Testis (tissue), 3 donors: ENCODE data around the gene CSHL1. TPM values are rescaled to one million over a fixed set of nuclear protein-coding genes. Genes with fewer than 3 reads are reported as not detected.
A peak's percentile ranks its signal among the peaks of the same experiment; 100 is the strongest.
"Not testable (repeated sequence)": the region's sequence is repeated elsewhere in the genome, so short reads cannot be mapped to it uniquely, and the experiment has no call there.

Source experiments
- DNase-seq: peaks from one replicate; pipeline ENCODE4 v3.0.0-alpha.2; 2019
- H3K27ac ChIP-seq, 2 donors: fragments of 200-600 bp; sonication (generic); one replicate each; pipeline ENCODE4 v1.5.1; 2019
- H3K27me3 ChIP-seq: fragments of 200-600 bp; sonication (generic); one replicate; pipeline ENCODE4 v1.5.1; 2019
- H3K36me3 ChIP-seq: fragments of 200-600 bp; sonication (generic); one replicate; pipeline ENCODE4 v1.5.1; 2017; ENCODE audit warnings: low read depth; ENCODE audit errors: missing control alignments
- H3K4me1 ChIP-seq: fragments of 200-600 bp; sonication (generic); one replicate; pipeline ENCODE4 v1.5.1; 2019
- H3K4me3 ChIP-seq, 2 donors: fragments of 200-600 bp; sonication (generic); one replicate each; pipeline ENCODE4 v1.5.1; 2017 to 2019
- H3K9me3 ChIP-seq: fragments of 200-600 bp; sonication (generic); one replicate; pipeline ENCODE4 v1.5.1; 2017
- POLR2A ChIP-seq: fragments of 450-650 bp; IDR thresholded peaks from one replicate; pipeline ENCODE4 v1.6.1; 2017; ENCODE audit warnings: antibody characterized with exemption, mild to moderate bottlenecking, moderate library complexity
- WGBS, 2 donors: methylation state at CpG; one replicate each; pipeline ENCODE4 v1.1.5; 2018; 5-methylcytosine and 5-hydroxymethylcytosine counted together
- intact Hi-C: fragments of 100-400 bp; cut with DNase I; formaldehyde crosslinking; loops from one replicate; pipeline ENCODE4 v1.15.1; 2023; ENCODE audit warnings: low total_unique reads
- polyA plus RNA-seq: library from polyadenylated mRNA; stranded (reverse); fragments of 350-450 nt; fragmentation: Illumina TruSeq; extraction: RNeasy Lipid Tissue Mini Kit (QIAGEN cat#74804); gene quantifications from one replicate; pipeline ENCODE4 v1.2.3, GENCODE V29; 2014; ENCODE audit warnings: low read depth, low replicate concordance; ENCODE audit not compliant: insufficient read depth
- total RNA-seq, 2 donors: library from RNA; depleted of rRNA; stranded (reverse); fragments of >200 nt; gene quantifications; one replicate each; pipeline ENCODE4 v1.2.3, GENCODE V29; 2016
- TF ChIP-seq, protein P1 (sequence below), 3 experiments: fragments of 450-650 bp in 2 of 3; fragments of 200-600 bp in 1 of 3; sonication (generic) in 1 of 3; IDR thresholded peaks; one replicate each; pipeline ENCODE4 v1.5.1; 2016 to 2019; ENCODE audit warnings: antibody characterized with exemption in 3 of 3, mild to moderate bottlenecking in 2 of 3, moderate library complexity in 1 of 3

CSHL1 gene
- total and polyA plus RNA-seq, 3 donors from 2014 or later, result not detected

DNA sequence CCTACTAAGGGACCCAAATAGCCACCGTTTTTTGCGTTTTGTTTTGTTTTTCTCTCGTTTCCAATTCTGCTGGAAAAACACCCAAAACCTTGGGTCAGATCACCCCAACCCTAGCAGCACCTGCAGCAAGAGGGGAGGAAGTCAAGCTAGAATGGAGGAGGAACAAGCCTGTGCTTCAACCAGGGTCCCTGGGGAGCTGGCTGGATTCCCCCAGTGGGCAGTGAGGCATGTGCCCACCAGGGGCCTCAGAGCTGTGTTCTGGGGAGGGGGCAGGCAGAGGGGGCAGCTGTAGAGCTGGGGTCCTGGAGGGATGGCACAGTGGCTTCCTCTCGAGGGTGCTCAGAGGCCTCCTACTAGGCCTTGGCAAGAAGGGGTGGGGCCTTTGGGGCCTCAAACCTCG, 14.6 kb upstream of the CSHL1 start:
- Histone ChIP-seq H3K4me3 (no peak overlapping the region), H3K27ac (no peak overlapping the region), H3K4me1 (no peaks in the 10 kb centered on the region), H3K36me3 (no peaks in the 10 kb centered on the region), H3K27me3 (no peaks in the 10 kb centered on the region), H3K9me3 (no peaks in the 10 kb centered on the region)
- intact Hi-C loops, result no loop called here
- 72 to 84% methylated on average over 5 of the region's 5 CpGs for WGBS, 2 donors
- TF ChIP-seq, protein P1, sequence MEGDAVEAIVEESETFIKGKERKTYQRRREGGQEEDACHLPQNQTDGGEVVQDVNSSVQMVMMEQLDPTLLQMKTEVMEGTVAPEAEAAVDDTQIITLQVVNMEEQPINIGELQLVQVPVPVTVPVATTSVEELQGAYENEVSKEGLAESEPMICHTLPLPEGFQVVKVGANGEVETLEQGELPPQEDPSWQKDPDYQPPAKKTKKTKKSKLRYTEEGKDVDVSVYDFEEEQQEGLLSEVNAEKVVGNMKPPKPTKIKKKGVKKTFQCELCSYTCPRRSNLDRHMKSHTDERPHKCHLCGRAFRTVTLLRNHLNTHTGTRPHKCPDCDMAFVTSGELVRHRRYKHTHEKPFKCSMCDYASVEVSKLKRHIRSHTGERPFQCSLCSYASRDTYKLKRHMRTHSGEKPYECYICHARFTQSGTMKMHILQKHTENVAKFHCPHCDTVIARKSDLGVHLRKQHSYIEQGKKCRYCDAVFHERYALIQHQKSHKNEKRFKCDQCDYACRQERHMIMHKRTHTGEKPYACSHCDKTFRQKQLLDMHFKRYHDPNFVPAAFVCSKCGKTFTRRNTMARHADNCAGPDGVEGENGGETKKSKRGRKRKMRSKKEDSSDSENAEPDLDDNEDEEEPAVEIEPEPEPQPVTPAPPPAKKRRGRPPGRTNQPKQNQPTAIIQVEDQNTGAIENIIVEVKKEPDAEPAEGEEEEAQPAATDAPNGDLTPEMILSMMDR (IDR thresholded peaks at IDR 0.05), result no peak
- no peak for DNase-seq

DNA sequence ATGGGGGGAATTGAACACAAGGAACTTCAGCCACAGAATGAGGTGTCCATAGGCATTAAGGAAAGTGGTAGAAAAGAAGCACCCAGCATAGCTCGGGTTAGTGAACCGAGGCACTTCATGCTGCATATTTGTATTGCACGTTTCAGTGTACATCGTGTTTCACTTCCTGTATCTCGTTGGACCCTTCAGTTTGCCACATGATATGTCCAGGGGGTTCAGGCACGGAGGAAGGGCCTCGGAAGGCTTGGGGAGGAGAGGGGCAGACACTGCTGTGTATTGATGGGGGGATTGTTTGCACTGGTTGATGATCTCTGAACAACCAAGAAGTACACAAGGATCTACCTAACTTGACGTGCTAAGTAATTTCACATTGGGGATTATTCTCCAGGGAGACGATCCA, 11.3 kb upstream of the CSHL1 start:
- H3K4me3 ChIP-seq, H3K27ac ChIP-seq, H3K27me3 ChIP-seq, DNase-seq, H3K36me3 ChIP-seq, intact Hi-C loops, H3K9me3 ChIP-seq, H3K4me1 ChIP-seq: not testable (repeated sequence)
- WGBS, 2 donors, result 75 to 85% methylated on average over 9 of the region's 9 CpGs

DNA sequence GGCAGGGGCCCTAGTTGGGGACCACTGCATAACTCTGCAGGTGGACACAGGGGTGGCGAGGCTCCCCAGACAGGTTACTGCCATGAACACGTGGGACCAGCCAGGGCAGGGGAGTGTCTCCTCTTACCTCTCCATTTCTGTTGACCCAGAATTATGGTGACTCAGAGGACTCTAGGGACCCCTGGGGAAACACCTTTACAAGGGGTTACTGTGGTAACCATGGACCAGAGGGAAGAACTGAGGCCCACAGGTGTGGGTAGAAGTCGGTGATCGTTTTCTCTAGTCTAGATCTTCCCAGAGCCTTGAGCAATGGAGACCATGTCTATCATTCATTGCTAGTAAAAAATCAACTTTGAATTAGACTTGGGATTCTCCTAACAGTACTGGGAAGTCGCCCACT, 9.7 kb upstream of the CSHL1 start:
- H3K36me3 ChIP-seq, H3K27me3 ChIP-seq, H3K4me3 ChIP-seq, DNase-seq, H3K27ac ChIP-seq, H3K4me1 ChIP-seq, H3K9me3 ChIP-seq, intact Hi-C loops: not testable (repeated sequence)
- WGBS, 2 donors, result 92 to 94% methylated on average over 5 of the region's 5 CpGs

- 75 to 77% methylated on average over 6 of the region's 6 CpGs for WGBS, 2 donors
- H3K27me3 ChIP-seq, H3K4me3 ChIP-seq, H3K27ac ChIP-seq, H3K36me3 ChIP-seq, intact Hi-C loops, H3K9me3 ChIP-seq, H3K4me1 ChIP-seq, DNase-seq: not testable (repeated sequence)
These were observed 9.0 kb upstream of the CSHL1 start for GRCh38 chr17:63920050-63920449.

- intact Hi-C loops, result loop anchor here (10.0 kb wide), 1 partner anchor 105 kb away; the partner anchor contains the start of gene ICAM2
- peak; percentile 64 for DNase-seq
- Histone ChIP-seq H3K27me3 (no peaks in the 10 kb centered on the region), H3K4me1 (no peaks in the 10 kb centered on the region), H3K4me3 (no peak overlapping the region), H3K27ac (no peak overlapping the region), H3K36me3 (no peaks in the 10 kb centered on the region), H3K9me3 (no peaks in the 10 kb centered on the region)
- WGBS, 2 donors, result 52 to 54% methylated on average over 8 of the region's 8 CpGs
- TF ChIP-seq, protein P1 (IDR thresholded peaks at IDR 0.05), result peak; percentile 85 to 97 (median 87)
- TF ChIP-seq POLR2A, result no peak
These were observed 8.3 kb upstream of the CSHL1 start for GRCh38 chr17:63919311-63919723.

DNA sequence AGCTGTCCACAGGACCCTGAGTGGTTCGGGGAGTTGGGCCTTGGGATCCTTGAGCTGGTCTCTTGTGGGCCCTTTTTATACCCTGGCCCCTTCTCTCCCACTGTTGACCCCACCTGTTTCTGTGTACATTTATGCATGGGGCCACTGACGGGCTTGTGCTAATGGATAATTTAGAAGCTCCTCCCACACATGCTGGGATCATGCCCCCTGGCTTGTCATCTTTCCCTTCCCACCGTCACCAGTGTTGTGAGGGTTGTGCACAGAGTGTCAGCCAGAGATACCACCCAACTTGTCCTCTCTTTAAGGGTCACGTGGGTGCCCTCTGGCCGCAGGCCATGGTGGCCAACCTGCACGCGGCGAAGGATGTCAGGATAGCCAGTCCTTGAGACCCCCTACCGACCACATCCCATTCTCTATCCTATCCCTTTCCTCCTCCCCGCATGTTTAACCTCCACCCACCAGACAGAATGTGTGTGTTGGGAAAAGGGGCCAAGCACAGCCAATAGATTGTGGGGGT, 7.8 kb upstream of the CSHL1 start, which contains the start of gene GH1:
Gene GH1 (minus strand): TSS at position 51 of the 517 bp plus-strand sequence. CDS start 63 bp downstream, outside the sequence.
- not testable (repeated sequence) for H3K27ac ChIP-seq, H3K4me3 ChIP-seq, H3K4me1 ChIP-seq, H3K27me3 ChIP-seq, DNase-seq, H3K9me3 ChIP-seq, H3K36me3 ChIP-seq
- intact Hi-C loops, result loop anchor here (10.0 kb wide), 1 partner anchor 106 kb away; the partner anchor contains the start of gene ICAM2
- WGBS, 2 donors, result 52 to 61% methylated on average over 10 of the region's 10 CpGs

GRCh38 chr17:63918305-63918704, 7.2 kb upstream of the CSHL1 start:
- H3K36me3 ChIP-seq, result no peaks in the 10 kb centered on the region
- H3K4me1 ChIP-seq, result no peaks in the 10 kb centered on the region
- no peak overlapping the region for H3K4me3 ChIP-seq
- intact Hi-C loops, result loop anchor here (10.0 kb wide), 1 partner anchor 106 kb away; the partner anchor contains the start of gene ICAM2
- TF ChIP-seq, protein P1 (IDR thresholded peaks at IDR 0.05), result no peak
- H3K27me3 ChIP-seq, result no peaks in the 10 kb centered on the region
- H3K27ac ChIP-seq, result no peak overlapping the region
- H3K9me3 ChIP-seq, result no peaks in the 10 kb centered on the region
- DNase-seq, result no peak
- 68 to 76% methylated on average over 8 to 10 of the region's 10 CpGs for WGBS, 2 donors
